Stomach (tissue), 4 donors: Measurements from ENCODE around the gene NFIC.

ENCODE experiments used
- CTCF ChIP-seq, 7 experiments: fragments of 450-650 bp in 4 of 7; fragments of 200-600 bp in 3 of 7; sonication (generic) in 3 of 7; IDR thresholded peaks; one replicate each; pipeline ENCODE4 v1.5.1; 2016 to 2019; ENCODE audit warnings: antibody characterized with exemption in 7 of 7, control low read depth in 2 of 7, mild to moderate bottlenecking in 1 of 7
- POLR2A ChIP-seq, 4 donors: fragments of 450-650 bp; IDR thresholded peaks; one replicate each; pipeline ENCODE4 v1.6.1; 2016; ENCODE audit warnings: antibody characterized with exemption in 4 of 4, control low read depth in 2 of 4, mild to moderate bottlenecking in 1 of 4, moderate library complexity in 1 of 4
- POLR2AphosphoS5 ChIP-seq, 3 donors: sonication (generic); formaldehyde crosslinking; IDR thresholded peaks; one replicate each; pipeline ENCODE4 v1.6.1; 2016; ENCODE audit warnings: antibody characterized with exemption in 3 of 3

DNA sequence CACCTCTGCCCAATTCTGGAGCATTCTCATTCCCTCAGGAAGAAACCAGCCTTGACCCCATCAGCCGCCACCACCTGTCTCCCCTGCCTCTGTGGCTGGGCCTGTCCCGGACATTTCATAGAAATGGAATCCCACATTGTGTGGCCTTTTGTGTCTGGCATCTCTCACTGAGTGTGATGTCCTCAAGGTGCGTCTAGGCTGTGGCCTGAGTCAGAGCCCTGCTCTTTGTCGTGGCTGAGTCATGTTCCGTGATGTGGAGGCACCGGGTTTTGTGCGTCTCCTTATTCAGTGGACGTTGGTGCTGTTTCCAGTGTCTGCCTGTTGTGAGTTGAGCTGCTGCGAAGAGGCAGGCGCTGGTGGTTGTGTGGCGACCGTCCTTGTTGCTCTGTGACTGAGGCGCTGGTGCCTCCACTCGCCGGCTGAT is 143.2 kb downstream of the NFIC start:
- TF ChIP-seq POLR2A (IDR thresholded peaks at IDR 0.05) (no peak), CTCF (IDR thresholded peaks at IDR 0.05) (no peak), POLR2AphosphoS5 (IDR thresholded peaks at IDR 0.05) (no peak)
